HG02973 (cell line): ENCODE data around the gene MSS51.
A peak's percentile ranks its signal among the peaks of the same experiment; 100 is the strongest.

ENCODE experiments used
- ATAC-seq: cut with Tn5 transposase; IDR thresholded peaks from one replicate; pipeline ENCODE4 v1.9.1; 2021; ENCODE audit warnings: moderate library complexity; ENCODE audit not compliant: unreplicated experiment

Gene MSS51

GRCh38 chr10:73433538-73433867 is at the start of gene MSS51:
TSS of gene MSS51 (minus strand) at chr10:73433561. CDS start at chr10:73428284, 5,277 bp downstream.
- ATAC-seq, result no peak

GRCh38 chr10:73480158-73480557 is 46.8 kb upstream of the MSS51 start:
- peak; percentile 54 for ATAC-seq

- ATAC-seq, result no peak
Measured at GRCh38 chr10:73478636-73479035, 45.3 kb upstream of the MSS51 start.

GRCh38 chr10:73471226-73471625 is 37.9 kb upstream of the MSS51 start:
- no peak for ATAC-seq

GRCh38 chr10:73469579-73469978 is 36.2 kb upstream of the MSS51 start:
- ATAC-seq, result no peak

- ATAC-seq, result no peak
Measured at GRCh38 chr10:73467206-73467605, 33.8 kb upstream of the MSS51 start.

GRCh38 chr10:73465978-73466726 is 32.8 kb upstream of the MSS51 start:
- ATAC-seq, result no peak

GRCh38 chr10:73460897-73461296 is 27.5 kb upstream of the MSS51 start:
- ATAC-seq, result no peak

GRCh38 chr10:73459683-73460314 is 26.4 kb upstream of the MSS51 start:
- ATAC-seq, result no peak

GRCh38 chr10:73456187-73456890 is 23.0 kb upstream of the MSS51 start:
- no peak for ATAC-seq

- ATAC-seq, result no peak
Measured at GRCh38 chr10:73449113-73449512, 15.8 kb upstream of the MSS51 start.

GRCh38 chr10:73448384-73448783 is 15.0 kb upstream of the MSS51 start:
- no peak for ATAC-seq

- no peak for ATAC-seq
Measured at GRCh38 chr10:73446926-73447325, 13.6 kb upstream of the MSS51 start.

- ATAC-seq, result no peak
Measured at GRCh38 chr10:73444457-73444856, 11.1 kb upstream of the MSS51 start.

GRCh38 chr10:73439605-73440312 is 6.4 kb upstream of the MSS51 start:
- no peak for ATAC-seq

- no peak for ATAC-seq
Measured at GRCh38 chr10:73439055-73439454, 5.7 kb upstream of the MSS51 start.

GRCh38 chr10:73432646-73433537 is 469 bp downstream of the MSS51 start:
- ATAC-seq, result no peak

- ATAC-seq, result no peak
Measured at GRCh38 chr10:73426318-73426717, 7.0 kb downstream of the MSS51 start.

GRCh38 chr10:73424478-73424877 is 8.9 kb downstream of the MSS51 start:
- ATAC-seq, result no peak

- ATAC-seq, result no peak
Measured at GRCh38 chr10:73423309-73423708, 10.1 kb downstream of the MSS51 start.
